Measurements from ENCODE around the gene AAK1.
"Not testable (repeated sequence)": the region's sequence is repeated elsewhere in the genome, so short reads cannot be mapped to it uniquely, and the experiment has no call there.

AAK1 gene

DNA sequence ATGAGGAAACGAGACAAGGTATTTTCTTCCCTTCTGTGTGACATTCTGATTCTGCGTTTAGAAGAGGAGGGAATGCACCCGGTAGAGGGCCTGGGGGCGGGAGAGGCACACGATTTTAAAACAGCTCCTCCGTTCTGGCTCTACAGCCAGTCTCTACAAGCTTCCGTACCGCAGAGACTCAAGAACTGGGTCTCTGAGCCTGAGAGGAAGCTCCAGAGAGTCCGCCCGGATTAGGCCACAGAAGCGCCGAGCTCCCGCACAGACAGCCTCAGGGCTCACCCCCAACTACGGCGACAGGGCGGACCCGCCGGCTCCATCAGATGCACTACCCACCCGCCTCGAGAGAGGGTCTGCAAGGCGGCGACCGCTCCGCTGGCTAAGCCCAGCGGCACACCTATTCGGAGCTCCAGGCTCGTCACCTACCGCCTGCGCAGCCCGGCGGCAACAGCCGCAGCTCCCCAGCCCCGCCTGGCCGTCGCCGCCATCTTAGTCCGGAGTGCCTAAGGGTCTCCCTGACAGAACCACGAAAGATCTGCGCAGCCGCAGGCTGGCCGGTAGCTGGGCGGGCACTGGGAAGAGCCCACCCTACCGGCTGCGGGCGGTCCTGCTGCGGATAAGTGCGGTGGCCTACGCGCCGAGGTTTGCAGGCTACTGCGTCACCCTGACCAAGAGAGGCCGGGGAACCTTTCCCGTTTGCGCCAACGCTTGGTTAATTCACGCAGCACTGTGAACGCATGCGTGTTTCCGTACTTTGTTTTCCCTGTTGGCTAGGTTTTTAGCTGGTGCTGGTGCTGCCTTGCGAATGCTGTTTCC, 206.4 kb downstream of the AAK1 start, which contains the start of gene NFU1:
NFU1 (minus strand) TSS at position 498 of the 813 bp plus-strand sequence; CDS start at position 485, 13 bp downstream.
- DNase-seq, result peak; percentile 97

DNA sequence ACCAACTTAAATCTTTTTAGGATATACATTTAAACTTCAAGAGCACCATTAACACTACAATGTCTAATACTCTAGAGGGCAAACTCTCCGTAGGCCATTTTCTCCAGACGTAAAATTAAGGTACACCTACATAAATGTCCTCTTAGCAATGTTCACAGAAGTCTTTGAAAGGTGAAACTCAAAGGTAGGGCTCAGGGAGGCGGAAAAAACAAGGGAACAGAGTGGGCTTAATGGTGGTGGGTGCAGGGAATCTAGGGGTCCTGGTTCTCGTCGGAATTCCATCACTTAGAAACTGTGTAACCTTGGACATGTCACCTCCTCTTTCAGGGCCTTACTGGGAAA, 207.0 kb downstream of the AAK1 start:
- DNase-seq, result no peak

DNA sequence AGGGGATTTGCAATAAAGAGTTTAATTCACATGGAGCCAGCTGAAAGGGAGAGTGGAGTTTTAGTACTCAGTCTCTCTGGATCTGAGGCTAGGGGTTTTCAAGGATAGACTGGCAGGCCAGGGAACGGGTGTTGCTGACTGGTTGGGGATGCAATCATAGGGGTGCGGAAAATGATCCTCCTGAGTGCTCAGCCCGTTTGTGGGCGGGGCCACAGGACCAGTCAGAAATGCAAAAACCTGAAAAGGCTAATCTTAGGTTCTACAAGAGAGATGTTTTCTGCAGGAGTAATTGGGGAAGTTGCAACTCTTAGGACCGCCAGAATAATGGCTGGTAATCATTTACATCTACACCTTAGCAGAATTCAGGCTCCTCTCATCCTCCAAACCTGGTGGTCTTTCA, 208.8 kb downstream of the AAK1 start:
- no peak for DNase-seq

DNA sequence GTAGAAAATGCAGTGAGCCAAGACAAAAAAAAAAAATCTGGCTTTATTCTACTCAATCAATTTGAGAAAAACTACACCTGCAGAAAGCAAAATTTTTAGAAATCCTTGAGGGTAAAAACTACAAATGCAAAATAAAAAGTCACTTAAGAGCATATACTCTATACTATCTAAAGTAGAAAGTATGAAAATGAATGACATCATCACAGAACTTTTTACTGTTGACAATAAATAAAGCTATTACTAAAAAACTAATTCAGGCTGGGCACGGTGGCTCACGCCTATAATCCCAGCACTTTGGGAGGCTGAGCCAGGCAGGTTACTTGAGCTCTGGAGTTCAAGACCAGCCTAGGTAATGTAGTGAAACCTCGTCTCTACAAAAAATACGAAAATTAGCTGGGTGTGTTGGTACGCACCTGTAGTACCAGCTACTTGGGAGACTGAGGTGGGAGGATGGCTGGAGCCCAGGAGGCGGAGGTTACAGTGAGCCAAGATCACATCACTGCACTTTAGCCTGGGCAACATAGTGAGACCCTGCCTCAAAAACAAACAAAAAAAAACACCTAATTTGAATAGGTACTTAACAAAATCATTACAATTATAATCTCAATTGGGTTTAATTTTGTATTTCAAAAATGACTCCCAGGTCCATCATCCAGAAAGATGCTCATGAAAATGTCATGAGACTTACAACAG, 213.9 kb downstream of the AAK1 start:
- no peak for DNase-seq

DNA sequence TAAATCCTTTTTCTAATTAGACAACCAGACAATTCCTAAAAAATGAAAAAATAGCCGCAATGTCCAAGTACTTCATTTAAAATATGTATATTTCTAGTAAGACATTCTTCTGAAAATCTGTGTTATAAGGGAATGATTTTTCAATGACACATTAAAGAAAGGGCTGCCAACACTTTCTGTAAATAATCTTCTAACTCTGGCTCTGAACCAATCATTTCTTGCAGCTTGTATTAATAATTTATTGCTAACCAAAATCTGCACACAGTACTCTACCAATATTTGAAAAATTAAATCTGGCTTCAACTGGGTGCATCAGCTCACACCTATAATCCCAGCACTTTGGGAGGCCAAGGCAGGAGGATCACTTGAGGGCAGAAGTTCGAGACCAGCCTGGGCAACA, 214.6 kb downstream of the AAK1 start:
- DNase-seq, result no peak

DNA sequence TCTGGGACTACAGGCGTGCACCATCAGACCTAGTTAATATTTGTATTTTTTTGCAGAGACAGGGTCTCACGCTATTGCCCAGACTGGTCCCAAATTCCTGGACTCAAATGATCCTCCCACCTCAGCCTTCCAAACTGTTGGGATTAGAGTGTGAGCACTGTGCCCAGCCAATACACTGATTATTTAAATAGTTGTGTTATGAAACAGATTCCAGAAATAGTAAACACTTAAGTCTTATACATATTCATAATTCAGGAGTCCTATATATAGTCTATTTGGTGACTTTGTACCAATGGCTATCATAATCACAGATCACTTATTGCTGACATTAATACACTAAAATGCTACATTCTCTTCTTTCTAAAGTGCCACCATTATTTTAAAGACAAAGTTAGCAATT, 219.1 kb downstream of the AAK1 start:
- DNase-seq, result no peak

DNA sequence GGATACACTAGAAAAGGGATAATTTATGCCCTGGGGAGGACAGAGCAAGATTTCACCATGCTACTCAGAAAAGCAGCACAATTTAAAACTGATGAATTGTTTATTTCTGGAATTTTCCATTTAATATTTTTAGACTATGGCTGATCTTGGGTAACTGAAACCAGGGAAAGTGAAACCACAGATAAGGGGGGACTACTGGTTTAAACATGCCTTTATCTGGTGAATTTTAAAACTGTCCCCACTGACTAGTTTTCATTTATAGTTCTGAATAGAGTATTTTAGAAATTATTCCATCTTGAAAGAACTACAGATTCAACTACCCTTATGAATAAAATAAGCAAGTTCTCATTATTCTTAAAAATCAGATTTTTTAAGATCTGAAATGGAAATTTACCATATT, 221.3 kb downstream of the AAK1 start:
- no peak for DNase-seq

DNA sequence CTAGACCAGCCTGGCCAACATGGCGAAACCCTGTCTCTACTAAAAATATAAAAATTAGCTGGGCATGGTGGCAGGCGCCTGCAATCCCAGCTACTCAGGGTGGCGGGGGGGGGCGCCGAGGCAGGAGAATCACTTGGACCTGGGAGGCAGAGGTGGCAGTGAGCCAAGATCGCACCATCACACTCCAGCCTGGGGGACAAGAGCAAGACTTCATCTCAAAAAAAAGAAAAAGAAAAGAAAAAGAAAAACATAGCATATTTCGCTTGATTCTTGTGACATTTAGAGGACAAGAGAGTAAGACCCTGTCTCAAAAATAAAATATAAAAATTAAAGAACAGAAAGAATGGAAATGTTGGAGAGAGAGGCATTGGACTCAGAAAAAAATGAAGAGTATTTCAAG, 224.4 kb downstream of the AAK1 start:
- not testable (repeated sequence) for DNase-seq

DNA sequence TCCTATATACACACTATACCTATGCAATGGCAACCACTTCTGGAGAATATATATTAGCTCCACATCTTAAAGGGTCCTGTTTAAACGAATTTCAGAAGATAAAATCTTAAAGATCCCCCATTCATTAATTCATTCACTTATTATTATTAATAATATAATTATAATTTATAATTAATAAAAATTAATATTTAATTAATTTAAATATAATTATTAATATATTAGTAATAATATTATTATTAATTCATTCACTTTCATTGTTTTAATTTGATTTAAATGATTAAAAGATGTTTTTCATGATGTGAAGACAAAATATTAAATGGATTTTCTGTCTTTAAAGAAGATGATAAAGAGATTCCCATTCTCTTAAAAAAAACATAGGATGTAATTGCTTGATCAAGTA, 227.4 kb downstream of the AAK1 start:
- no peak for DNase-seq

Measured in retina (tissue), 1 donor.